HFFc6 (cell line): Measurements from ENCODE around the gene FAM131C. TPM values are rescaled to one million over a fixed set of nuclear protein-coding genes. Genes with fewer than 3 reads are reported as not detected.
A peak's percentile ranks its signal among the peaks of the same experiment; 100 is the strongest.
"Not testable (repeated sequence)": the region's sequence is repeated elsewhere in the genome, so short reads cannot be mapped to it uniquely, and the experiment has no call there.

Experiments
- DNase-seq: peaks from one replicate; pipeline ENCODE4 v3.0.0-alpha.2; 2018
- H3K27ac Mint-ChIP-seq: 2 replicates; pipeline ENCODE4 v1.8.0; 2020; ENCODE audit warnings: mild to moderate bottlenecking, mixed read lengths
- H3K27me3 Mint-ChIP-seq: 2 replicates; pipeline ENCODE4 v1.8.0; 2021; ENCODE audit warnings: mild to moderate bottlenecking, moderate library complexity, mixed read lengths; ENCODE audit not compliant: insufficient read depth
- H3K36me3 Mint-ChIP-seq: 2 replicates; pipeline ENCODE4 v1.8.0; 2021; ENCODE audit warnings: low read depth, mixed read lengths
- H3K4me1 Mint-ChIP-seq: 2 replicates; pipeline ENCODE4 v1.8.0; 2020; ENCODE audit warnings: low read depth, mixed read lengths
- H3K4me3 Mint-ChIP-seq: 2 replicates; pipeline ENCODE4 v1.8.0; 2020; ENCODE audit warnings: mild to moderate bottlenecking, moderate library complexity, mixed read lengths
- H3K9me3 Mint-ChIP-seq: 2 replicates; pipeline ENCODE4 v1.8.0; 2020; ENCODE audit warnings: mild to moderate bottlenecking, mixed read lengths
- CTCF ChIP-seq: fragments of 200-600 bp; sonication (generic); IDR thresholded peaks from 2 replicates; pipeline ENCODE4 v1.5.0; 2021; ENCODE audit warnings: antibody characterized with exemption, mild to moderate bottlenecking
- total RNA-seq, 6 experiments: library from RNA; stranded (reverse); fragmentation: NEBNext Ultra II Directional; extraction: Animal tissue kit (Norgen Biotek cat#: 25700); gene quantifications; 2 replicates in 1 of 6; 3 replicates in 5 of 6; pipeline ENCODE4 v1.2.3, GENCODE V29; 2021

FAM131C gene
- total RNA-seq, 6 experiments from 2014 or later: 0.26 to 1.3 (median 0.74) TPM

GRCh38 chr1:16111771-16112595, 38.5 kb upstream of the FAM131C start:
- peaks cover 13% of the 10 kb centered on the region for H3K36me3 Mint-ChIP-seq

GRCh38 chr1:16110884-16111283, 37.4 kb upstream of the FAM131C start:
- H3K9me3 Mint-ChIP-seq: peaks cover 16% of the 10 kb centered on the region
- H3K4me1 Mint-ChIP-seq: peaks cover 16% of the 10 kb centered on the region
- DNase-seq: no peak
- 0 out of 2 replicates have a peak, but pooled peaks cover 2% of the 10 kb centered on the region for H3K27me3 Mint-ChIP-seq
- TF ChIP-seq CTCF: no peak
- no peak overlapping the region for H3K27ac Mint-ChIP-seq
- H3K36me3 Mint-ChIP-seq: peaks cover 13% of the 10 kb centered on the region
- no peak overlapping the region for H3K4me3 Mint-ChIP-seq

More at GRCh38 chr1:16111771-16112595, 38.5 kb upstream of the FAM131C start:
- Mint-ChIP-seq H3K27me3 (no peaks in the 10 kb centered on the region), H3K9me3 (peaks cover 16% of the 10 kb centered on the region), H3K4me1 (peaks cover 22% of the 10 kb centered on the region), H3K27ac (no peak overlapping the region), H3K4me3 (no peak overlapping the region)
- no peak for TF ChIP-seq CTCF
- DNase-seq: peak; percentile 70

GRCh38 chr1:16110456-16110855, 37.0 kb upstream of the FAM131C start:
- Mint-ChIP-seq H3K27me3 (0 out of 2 replicates have a peak, but pooled peaks cover 2% of the 10 kb centered on the region), H3K27ac (no peak overlapping the region), H3K4me1 (peaks cover 16% of the 10 kb centered on the region), H3K9me3 (peaks cover 16% of the 10 kb centered on the region), H3K4me3 (no peak overlapping the region), H3K36me3 (peaks cover 13% of the 10 kb centered on the region)
- no peak for TF ChIP-seq CTCF
- no peak for DNase-seq

- peaks cover 13% of the 10 kb centered on the region for H3K36me3 Mint-ChIP-seq
- no peak for TF ChIP-seq CTCF
- no peak for DNase-seq
- 0 out of 2 replicates have a peak, but pooled peaks cover 2% of the 10 kb centered on the region for H3K27me3 Mint-ChIP-seq
- no peak overlapping the region for H3K27ac Mint-ChIP-seq
- H3K9me3 Mint-ChIP-seq: peaks cover 16% of the 10 kb centered on the region
- peaks cover 16% of the 10 kb centered on the region for H3K4me1 Mint-ChIP-seq
- H3K4me3 Mint-ChIP-seq: no peak overlapping the region
Observed at GRCh38 chr1:16109571-16109970, 36.1 kb upstream of the FAM131C start.

- H3K4me3 Mint-ChIP-seq, H3K27ac Mint-ChIP-seq, DNase-seq, H3K4me1 Mint-ChIP-seq: not testable (repeated sequence)
- Mint-ChIP-seq H3K36me3 (peaks cover 17% of the 10 kb centered on the region), H3K9me3 (peaks cover 24% of the 10 kb centered on the region), H3K27me3 (peaks cover 13% of the 10 kb centered on the region)
Observed at GRCh38 chr1:16107039-16107438, 33.6 kb upstream of the FAM131C start.

GRCh38 chr1:16101623-16102022, 28.2 kb upstream of the FAM131C start:
- peaks cover 13% of the 10 kb centered on the region for H3K4me1 Mint-ChIP-seq
- H3K27me3 Mint-ChIP-seq: peaks cover 14% of the 10 kb centered on the region
- H3K36me3 Mint-ChIP-seq: 0 out of 2 replicates have a peak, but pooled peaks cover 4% of the 10 kb centered on the region
- peaks cover 12% of the 10 kb centered on the region for H3K9me3 Mint-ChIP-seq
- no peak for TF ChIP-seq CTCF
- no peak overlapping the region for H3K4me3 Mint-ChIP-seq
- DNase-seq: no peak
- no peak overlapping the region for H3K27ac Mint-ChIP-seq
